HepG2 (cell line): ENCODE measurements around the gene MMP19. TPM values are rescaled to one million over a fixed set of nuclear protein-coding genes. Genes with fewer than 3 reads are reported as not detected.

Experiments used
- BRCA1 ChIP-seq: sonication (generic); formaldehyde crosslinking; IDR thresholded peaks from 2 replicates; pipeline ENCODE4 v1.4.0; 2020; ENCODE audit warnings: missing genetic modification reagents
- GABPB1 ChIP-seq: IDR thresholded peaks from 2 replicates; pipeline ENCODE4 v1.6.1; 2016; ENCODE audit warnings: mild to moderate bottlenecking, missing genetic modification reagents, moderate library complexity, missing compliant biosample characterization
- HOXA5 ChIP-seq: sonication (generic); formaldehyde crosslinking; IDR thresholded peaks from 2 replicates; pipeline ENCODE4 v1.4.0; 2020; ENCODE audit warnings: missing genetic modification reagents
- JUN ChIP-seq: sonication (generic); formaldehyde crosslinking; IDR thresholded peaks from 2 replicates; pipeline ENCODE4 v1.4.0; 2020; ENCODE audit warnings: mild to moderate bottlenecking, missing genetic modification reagents
- KAT2B ChIP-seq: fragments of 150-350 bp; IDR thresholded peaks from 2 replicates; pipeline ENCODE4 v1.6.1; 2014; ENCODE audit warnings: low read depth, low read length, borderline replicate concordance
- KLF9 ChIP-seq: IDR thresholded peaks from 2 replicates; pipeline ENCODE4 v1.6.1; 2016; ENCODE audit warnings: low read depth
- MTF2 ChIP-seq: sonication (generic); formaldehyde crosslinking; IDR thresholded peaks from 2 replicates; pipeline ENCODE4 v1.5.0; 2020; ENCODE audit warnings: missing genetic modification reagents, borderline replicate concordance
- POLR2AphosphoS2 ChIP-seq: IDR thresholded peaks from 2 replicates; pipeline ENCODE4 v1.6.1; 2011; ENCODE audit warnings: low read depth, low read length, improper control_type of control experiment
- PPARG ChIP-seq: conservative IDR thresholded peaks from 2 replicates; pipeline ENCODE4 v1.6.1; 2016; ENCODE audit warnings: missing biosample characterization, missing genetic modification reagents
- RARG ChIP-seq: sonication (generic); formaldehyde crosslinking; IDR thresholded peaks from 2 replicates; pipeline ENCODE4 v1.4.0; 2020; ENCODE audit warnings: low read depth, mild to moderate bottlenecking, missing genetic modification reagents
- U2AF2 ChIP-seq: fragments of 200-400 bp; formaldehyde crosslinking; IDR thresholded peaks from 2 replicates; pipeline ENCODE4 v1.6.1; 2017; ENCODE audit warnings: low read depth, mild to moderate bottlenecking, low read length
- ZNF121 ChIP-seq: sonication (generic); formaldehyde crosslinking; IDR thresholded peaks from 2 replicates; pipeline ENCODE4 v1.5.0; 2020; ENCODE audit warnings: mild to moderate bottlenecking, missing genetic modification reagents
- ZNF24 ChIP-seq: fragments of 450-650 bp; IDR thresholded peaks from 2 replicates; pipeline ENCODE4 v1.6.1; 2017; ENCODE audit warnings: antibody characterized with exemption, mild to moderate bottlenecking
- ZNF569 ChIP-seq: sonication (generic); formaldehyde crosslinking; IDR thresholded peaks from 2 replicates; pipeline ENCODE4 v1.5.0; 2020; ENCODE audit warnings: mild to moderate bottlenecking, missing genetic modification reagents, moderate library complexity, borderline replicate concordance
- ZNF709 ChIP-seq: sonication (generic); formaldehyde crosslinking; IDR thresholded peaks from 2 replicates; pipeline ENCODE4 v1.5.0; 2020; ENCODE audit warnings: mild to moderate bottlenecking, missing genetic modification reagents
- polyA plus RNA-seq, 8 experiments: library from polyadenylated mRNA; depleted of rRNA in 3 of 8; stranded (reverse) in 7 of 8; unstranded in 1 of 8; fragments of >200 nt; fragmentation: Illumina TruSeq in 4 of 8; extraction: Trizol in 4 of 8; gene quantifications; 2 replicates each; pipeline versions ENCODE4 v1.2.1 to v1.2.3, GENCODE V29; 2011 to 2016; ENCODE audit warnings: low read depth in 4 of 8, missing spikeins in 1 of 8, mixed read lengths in 1 of 8; ENCODE audit not compliant: insufficient read depth in 1 of 8
- total RNA-seq, 5 experiments: library from RNA; depleted of rRNA; stranded (reverse); fragments of >200 nt; fragmentation: Illumina TruSeq; extraction: Trizol; gene quantifications; 2 replicates each; pipeline ENCODE4 v1.2.3, GENCODE V29; 2016; ENCODE audit warnings: low read depth in 1 of 5
- TF ChIP-seq, protein P1 (sequence below): sonication (generic); formaldehyde crosslinking; IDR thresholded peaks from 2 replicates; pipeline ENCODE4 v1.9.0; 2022; ENCODE audit warnings: missing genetic modification reagents, mild to moderate bottlenecking, borderline replicate concordance
- TF ChIP-seq, protein P2 (sequence below): fragments of 450-650 bp; IDR thresholded peaks from 2 replicates; pipeline ENCODE4 v1.6.1; 2017; ENCODE audit warnings: mild to moderate bottlenecking
- TF ChIP-seq, protein P3 (sequence below): IDR thresholded peaks from 2 replicates; pipeline ENCODE4 v1.6.1; 2016
- TF ChIP-seq, protein P4 (sequence below): sonication (generic); formaldehyde crosslinking; IDR thresholded peaks from 2 replicates; pipeline ENCODE4 v1.5.1; 2020; ENCODE audit warnings: missing genetic modification reagents, mild to moderate bottlenecking, borderline replicate concordance
- TF ChIP-seq, protein P5 (sequence below): sonication (generic); formaldehyde crosslinking; IDR thresholded peaks from 2 replicates; pipeline ENCODE4 v1.8.0; 2022; ENCODE audit warnings: low read depth, missing genetic modification reagents
- TF ChIP-seq, protein P6 (sequence below): sonication (generic); formaldehyde crosslinking; IDR thresholded peaks from 2 replicates; pipeline ENCODE4 v1.5.0; 2020; ENCODE audit warnings: mild to moderate bottlenecking, missing genetic modification reagents

Gene MMP19
- total and polyA plus RNA-seq, 2 of the 13 experiments (the other 11 are each of a cell fraction or from before 2014, with no cell fraction given): 0.07 to 0.08 TPM

DNA sequence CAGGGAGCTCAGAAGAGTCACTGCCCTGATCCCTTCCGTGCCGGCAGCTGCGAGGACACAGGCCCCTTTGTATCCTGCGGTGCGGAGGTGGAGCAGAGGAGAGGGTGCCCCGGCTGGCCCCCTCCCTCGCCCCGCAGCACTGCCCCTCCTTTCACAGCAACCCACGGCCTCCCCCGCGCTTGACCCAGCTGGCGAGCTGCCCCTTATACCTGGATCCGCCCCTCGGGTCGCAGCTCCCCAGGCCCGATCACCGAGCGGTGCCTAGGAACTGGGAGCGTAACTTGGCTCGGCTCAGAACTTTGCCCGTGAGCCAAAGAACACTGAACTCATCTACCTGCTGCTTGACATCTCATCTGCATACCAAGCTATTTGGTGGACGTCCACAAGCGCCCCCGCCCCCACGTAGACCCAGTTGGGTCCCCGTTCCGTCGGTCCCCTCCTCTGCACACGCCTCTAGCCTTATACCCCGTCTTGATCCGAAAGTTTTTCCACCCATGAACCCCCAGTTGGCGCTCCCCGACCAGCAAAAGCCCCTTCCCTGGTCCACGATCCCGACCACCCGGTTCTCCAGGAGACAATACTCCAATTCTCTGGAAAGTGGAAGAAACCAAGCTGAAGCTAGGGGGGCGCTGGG, 12.7 kb downstream of the MMP19 start (continued):
- TF ChIP-seq U2AF2 (no peak), ZNF569 (CRISPR knock-in tag) (no peak), PPARG (CRISPR knock-in tag) (no peak), ZNF121 (CRISPR knock-in tag) (no peak), ZNF709 (CRISPR knock-in tag) (no peak), ZNF24 (no peak), RARG (0 out of 2 replicates have a peak, but pooled peaks have one; percentile 51), KLF9 (CRISPR knock-in tag) (no peak), MTF2 (CRISPR knock-in tag) (no peak), POLR2AphosphoS2 (0 out of 2 replicates have a peak, but pooled peaks have one; percentile 10), HOXA5 (CRISPR knock-in tag) (no peak), JUN (CRISPR knock-in tag) (0 out of 2 replicates have a peak, but pooled peaks have one; percentile 9), GABPB1 (CRISPR knock-in tag) (no peak), BRCA1 (CRISPR knock-in tag) (no peak), KAT2B (no peak)
- TF ChIP-seq, protein P1, sequence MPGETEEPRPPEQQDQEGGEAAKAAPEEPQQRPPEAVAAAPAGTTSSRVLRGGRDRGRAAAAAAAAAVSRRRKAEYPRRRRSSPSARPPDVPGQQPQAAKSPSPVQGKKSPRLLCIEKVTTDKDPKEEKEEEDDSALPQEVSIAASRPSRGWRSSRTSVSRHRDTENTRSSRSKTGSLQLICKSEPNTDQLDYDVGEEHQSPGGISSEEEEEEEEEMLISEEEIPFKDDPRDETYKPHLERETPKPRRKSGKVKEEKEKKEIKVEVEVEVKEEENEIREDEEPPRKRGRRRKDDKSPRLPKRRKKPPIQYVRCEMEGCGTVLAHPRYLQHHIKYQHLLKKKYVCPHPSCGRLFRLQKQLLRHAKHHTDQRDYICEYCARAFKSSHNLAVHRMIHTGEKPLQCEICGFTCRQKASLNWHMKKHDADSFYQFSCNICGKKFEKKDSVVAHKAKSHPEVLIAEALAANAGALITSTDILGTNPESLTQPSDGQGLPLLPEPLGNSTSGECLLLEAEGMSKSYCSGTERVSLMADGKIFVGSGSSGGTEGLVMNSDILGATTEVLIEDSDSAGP (CRISPR knock-in tag): peak; percentile 98; the same call in 1 of the 2 replicates
- TF ChIP-seq, protein P2, sequence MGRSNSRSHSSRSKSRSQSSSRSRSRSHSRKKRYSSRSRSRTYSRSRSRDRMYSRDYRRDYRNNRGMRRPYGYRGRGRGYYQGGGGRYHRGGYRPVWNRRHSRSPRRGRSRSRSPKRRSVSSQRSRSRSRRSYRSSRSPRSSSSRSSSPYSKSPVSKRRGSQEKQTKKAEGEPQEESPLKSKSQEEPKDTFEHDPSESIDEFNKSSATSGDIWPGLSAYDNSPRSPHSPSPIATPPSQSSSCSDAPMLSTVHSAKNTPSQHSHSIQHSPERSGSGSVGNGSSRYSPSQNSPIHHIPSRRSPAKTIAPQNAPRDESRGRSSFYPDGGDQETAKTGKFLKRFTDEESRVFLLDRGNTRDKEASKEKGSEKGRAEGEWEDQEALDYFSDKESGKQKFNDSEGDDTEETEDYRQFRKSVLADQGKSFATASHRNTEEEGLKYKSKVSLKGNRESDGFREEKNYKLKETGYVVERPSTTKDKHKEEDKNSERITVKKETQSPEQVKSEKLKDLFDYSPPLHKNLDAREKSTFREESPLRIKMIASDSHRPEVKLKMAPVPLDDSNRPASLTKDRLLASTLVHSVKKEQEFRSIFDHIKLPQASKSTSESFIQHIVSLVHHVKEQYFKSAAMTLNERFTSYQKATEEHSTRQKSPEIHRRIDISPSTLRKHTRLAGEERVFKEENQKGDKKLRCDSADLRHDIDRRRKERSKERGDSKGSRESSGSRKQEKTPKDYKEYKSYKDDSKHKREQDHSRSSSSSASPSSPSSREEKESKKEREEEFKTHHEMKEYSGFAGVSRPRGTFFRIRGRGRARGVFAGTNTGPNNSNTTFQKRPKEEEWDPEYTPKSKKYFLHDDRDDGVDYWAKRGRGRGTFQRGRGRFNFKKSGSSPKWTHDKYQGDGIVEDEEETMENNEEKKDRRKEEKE: no peak
- TF ChIP-seq, protein P3, sequence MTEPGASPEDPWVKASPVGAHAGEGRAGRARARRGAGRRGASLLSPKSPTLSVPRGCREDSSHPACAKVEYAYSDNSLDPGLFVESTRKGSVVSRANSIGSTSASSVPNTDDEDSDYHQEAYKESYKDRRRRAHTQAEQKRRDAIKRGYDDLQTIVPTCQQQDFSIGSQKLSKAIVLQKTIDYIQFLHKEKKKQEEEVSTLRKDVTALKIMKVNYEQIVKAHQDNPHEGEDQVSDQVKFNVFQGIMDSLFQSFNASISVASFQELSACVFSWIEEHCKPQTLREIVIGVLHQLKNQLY (CRISPR knock-in tag): no peak
- TF ChIP-seq, protein P4, sequence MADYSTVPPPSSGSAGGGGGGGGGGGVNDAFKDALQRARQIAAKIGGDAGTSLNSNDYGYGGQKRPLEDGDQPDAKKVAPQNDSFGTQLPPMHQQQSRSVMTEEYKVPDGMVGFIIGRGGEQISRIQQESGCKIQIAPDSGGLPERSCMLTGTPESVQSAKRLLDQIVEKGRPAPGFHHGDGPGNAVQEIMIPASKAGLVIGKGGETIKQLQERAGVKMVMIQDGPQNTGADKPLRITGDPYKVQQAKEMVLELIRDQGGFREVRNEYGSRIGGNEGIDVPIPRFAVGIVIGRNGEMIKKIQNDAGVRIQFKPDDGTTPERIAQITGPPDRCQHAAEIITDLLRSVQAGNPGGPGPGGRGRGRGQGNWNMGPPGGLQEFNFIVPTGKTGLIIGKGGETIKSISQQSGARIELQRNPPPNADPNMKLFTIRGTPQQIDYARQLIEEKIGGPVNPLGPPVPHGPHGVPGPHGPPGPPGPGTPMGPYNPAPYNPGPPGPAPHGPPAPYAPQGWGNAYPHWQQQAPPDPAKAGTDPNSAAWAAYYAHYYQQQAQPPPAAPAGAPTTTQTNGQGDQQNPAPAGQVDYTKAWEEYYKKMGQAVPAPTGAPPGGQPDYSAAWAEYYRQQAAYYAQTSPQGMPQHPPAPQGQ (CRISPR knock-in tag): no peak
- TF ChIP-seq, protein P5, sequence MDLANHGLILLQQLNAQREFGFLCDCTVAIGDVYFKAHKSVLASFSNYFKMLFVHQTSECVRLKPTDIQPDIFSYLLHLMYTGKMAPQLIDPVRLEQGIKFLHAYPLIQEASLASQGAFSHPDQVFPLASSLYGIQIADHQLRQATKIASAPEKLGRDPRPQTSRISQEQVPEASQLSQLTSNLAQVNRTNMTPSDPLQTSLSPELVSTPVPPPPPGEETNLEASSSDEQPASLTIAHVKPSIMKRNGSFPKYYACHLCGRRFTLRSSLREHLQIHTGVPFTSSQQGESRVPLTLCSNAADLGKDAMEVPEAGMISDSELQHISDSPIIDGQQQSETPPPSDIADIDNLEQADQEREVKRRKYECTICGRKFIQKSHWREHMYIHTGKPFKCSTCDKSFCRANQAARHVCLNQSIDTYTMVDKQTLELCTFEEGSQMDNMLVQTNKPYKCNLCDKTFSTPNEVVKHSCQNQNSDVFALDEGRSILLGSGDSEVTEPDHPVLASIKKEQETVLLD (CRISPR knock-in tag): no peak
- TF ChIP-seq, protein P6, sequence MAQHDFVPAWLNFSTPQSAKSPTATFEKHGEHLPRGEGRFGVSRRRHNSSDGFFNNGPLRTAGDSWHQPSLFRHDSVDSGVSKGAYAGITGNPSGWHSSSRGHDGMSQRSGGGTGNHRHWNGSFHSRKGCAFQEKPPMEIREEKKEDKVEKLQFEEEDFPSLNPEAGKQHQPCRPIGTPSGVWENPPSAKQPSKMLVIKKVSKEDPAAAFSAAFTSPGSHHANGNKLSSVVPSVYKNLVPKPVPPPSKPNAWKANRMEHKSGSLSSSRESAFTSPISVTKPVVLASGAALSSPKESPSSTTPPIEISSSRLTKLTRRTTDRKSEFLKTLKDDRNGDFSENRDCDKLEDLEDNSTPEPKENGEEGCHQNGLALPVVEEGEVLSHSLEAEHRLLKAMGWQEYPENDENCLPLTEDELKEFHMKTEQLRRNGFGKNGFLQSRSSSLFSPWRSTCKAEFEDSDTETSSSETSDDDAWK (CRISPR knock-in tag): no peak
